A549 (cell line): ENCODE measurements around the gene KRTAP16-1. TPM values are rescaled to one million over a fixed set of nuclear protein-coding genes. Genes with fewer than 3 reads are reported as not detected.

Source experiments
- ATAC-seq, 2 experiments: fragments of 200-7000 bp in 1 of 2; fragments of >200 bp in 1 of 2; cut with Nextera tagmentation in 1 of 2; cut with Tn5 transposase in 1 of 2; 3 replicates each; pipeline versions ENCODE4 v1.8.0 to v1.9.1; 2018 to 2020; ENCODE audit warnings: mild to moderate bottlenecking in 1 of 2, moderate library complexity in 1 of 2
- CTCF ChIA-PET: fragments of 300-600 bp; sonication (Branson Sonifier 250); formaldehyde crosslinking; extraction: SDS; loops from one replicate; lab custom pipeline; 2021; ENCODE audit warnings: antibody characterized with exemption, inconsistent platforms; lab: Yijun Ruan, JAX
- POLR2A ChIA-PET: fragments of 350-600 bp; formaldehyde crosslinking; extraction: SDS; loops from one replicate; lab custom pipeline; 2021; ENCODE audit warnings: antibody characterized with exemption, inconsistent platforms; lab: Yijun Ruan, JAX
- DNase-seq, 2 experiments: peaks; one replicate each; pipeline versions ENCODE4 v3.0.0 to v3.0.0-alpha.2; 2011 to 2016; ENCODE audit warnings: low read depth in 1 of 2, low spot score in 1 of 2
- FAIRE-seq: peaks from 2 replicates; lab custom pipeline; 2011; peaks lifted over from hg19 to GRCh38; lab: Jason Lieb, UNC
- H3K27ac ChIP-seq, 2 experiments: fragments of >200 bp; sonication (Bioruptor Twin); formaldehyde crosslinking; 3 replicates each; pipeline ENCODE4 v1.5.1; 2016 to 2017
- H3K4me1 ChIP-seq: fragments of >200 bp; sonication (Bioruptor Twin); formaldehyde crosslinking; 3 replicates; pipeline ENCODE4 v1.6.1; 2016
- H3K4me2 ChIP-seq: fragments of >200 bp; sonication (Bioruptor Twin); formaldehyde crosslinking; 3 replicates; pipeline ENCODE4 v1.6.1; 2016
- H3K4me3 ChIP-seq: fragments of >200 bp; sonication (Bioruptor Twin); formaldehyde crosslinking; 3 replicates; pipeline ENCODE4 v1.5.1; 2016
- H3K9me3 ChIP-seq: fragments of >200 bp; sonication (Bioruptor Twin); formaldehyde crosslinking; 3 replicates; pipeline ENCODE4 v1.6.1; 2016
- CBX2 ChIP-seq: fragments of 200-600 bp; sonication (generic); IDR thresholded peaks from 2 replicates; pipeline ENCODE4 v1.6.1; 2016; ENCODE audit warnings: low read depth, mild to moderate bottlenecking, borderline replicate concordance
- CHD2 ChIP-seq: fragments of 150-350 bp; IDR thresholded peaks from 2 replicates; pipeline ENCODE4 v1.6.1; 2014; ENCODE audit warnings: low read length; ENCODE audit not compliant: partially characterized antibody
- FOSB ChIP-seq: fragments of 250-450 bp; sonication (Bioruptor Pico); IDR thresholded peaks from 2 replicates; pipeline ENCODE4 v1.5.0; 2020; ENCODE audit warnings: mild to moderate bottlenecking, moderate library complexity
- HOXB13 ChIP-seq: fragments of 250-450 bp; sonication (Bioruptor Pico); IDR thresholded peaks from 2 replicates; pipeline ENCODE4 v1.5.0; 2020; ENCODE audit warnings: low read depth, mild to moderate bottlenecking, moderate library complexity
- JUN ChIP-seq, 2 experiments: fragments of >200 bp; sonication (Bioruptor Twin); formaldehyde crosslinking; IDR thresholded peaks; 2 replicates in 1 of 2; 3 replicates in 1 of 2; pipeline ENCODE4 v1.6.1; 2016 to 2017
- KDM1A ChIP-seq: fragments of 200-600 bp; sonication (generic); IDR thresholded peaks from 2 replicates; pipeline ENCODE4 v1.6.1; 2016; ENCODE audit warnings: low read depth, mild to moderate bottlenecking
- KDM5A ChIP-seq: fragments of 200-600 bp; sonication (generic); IDR thresholded peaks from 2 replicates; pipeline ENCODE4 v1.6.1; 2016; ENCODE audit warnings: antibody characterized with exemption, mild to moderate bottlenecking
- NPAS2 ChIP-seq: fragments of 250-450 bp; sonication (Bioruptor Pico); IDR thresholded peaks from 2 replicates; pipeline ENCODE4 v1.8.0; 2022; ENCODE audit warnings: mild to moderate bottlenecking, moderate library complexity, borderline replicate concordance
- NR3C1 ChIP-seq: fragments of >200 bp; sonication (Bioruptor Twin); formaldehyde crosslinking; IDR thresholded peaks from 3 replicates; pipeline ENCODE4 v1.6.1; 2017
- POLR2AphosphoS2 ChIP-seq: conservative IDR thresholded peaks from 2 replicates; pipeline ENCODE4 v1.6.1; 2012; ENCODE audit warnings: low read length, improper control_type of control experiment, inconsistent platforms
- RAD21 ChIP-seq, 2 experiments: fragments of >200 bp in 1 of 2; sonication (Bioruptor Twin) in 1 of 2; formaldehyde crosslinking in 1 of 2; IDR thresholded peaks in 1 of 2; conservative IDR thresholded peaks in 1 of 2; 2 replicates in 1 of 2; 3 replicates in 1 of 2; pipeline ENCODE4 v1.6.1; 2012 to 2018; ENCODE audit warnings: inconsistent platforms in 1 of 2
- RCOR1 ChIP-seq: fragments of 150-350 bp; IDR thresholded peaks from 2 replicates; pipeline ENCODE4 v1.6.1; 2014; ENCODE audit warnings: antibody characterized with exemption, low read length, low read depth
- RFX5 ChIP-seq: fragments of 450-650 bp; IDR thresholded peaks from 2 replicates; pipeline ENCODE4 v1.7.1; 2014; ENCODE audit warnings: antibody characterized with exemption, mild to moderate bottlenecking, moderate library complexity
- SMC3 ChIP-seq: fragments of >200 bp; sonication (Bioruptor Twin); formaldehyde crosslinking; IDR thresholded peaks from 3 replicates; pipeline ENCODE4 v1.6.1; 2018; ENCODE audit warnings: inconsistent platforms
- ZC3H11A ChIP-seq: fragments of 450-650 bp; IDR thresholded peaks from 2 replicates; pipeline ENCODE4 v1.6.1; 2014; ENCODE audit warnings: antibody characterized with exemption, mild to moderate bottlenecking
- ZFP36 ChIP-seq: fragments of 450-650 bp; IDR thresholded peaks from 2 replicates; pipeline ENCODE4 v1.6.1; 2014; ENCODE audit warnings: borderline replicate concordance; ENCODE audit not compliant: partially characterized antibody
- WGBS: methylation state at CpG from one replicate; pipeline ENCODE4 v1.1.6; 2017; ENCODE audit errors: missing lambda C conversion rate; 5-methylcytosine and 5-hydroxymethylcytosine counted together
- polyA plus RNA-seq, 4 experiments: library from polyadenylated mRNA; depleted of rRNA in 3 of 4; stranded (reverse); fragments of >200 nt; fragmentation: RNase III in 1 of 4; extraction: RNeasy Plus Mini Kit Qiagen cat#74134 plus additional on column Dnase treatment in 1 of 4; gene quantifications; 2 replicates in 3 of 4; 3 replicates in 1 of 4; pipeline ENCODE4 v1.2.3, GENCODE V29; 2011 to 2017
- TF ChIP-seq, protein P1 (sequence below): fragments of >200 bp; sonication (Bioruptor Twin); formaldehyde crosslinking; IDR thresholded peaks from 3 replicates; pipeline ENCODE4 v1.5.1; 2016
- TF ChIP-seq, protein P2 (sequence below): fragments of >200 bp; sonication (Bioruptor Twin); formaldehyde crosslinking; IDR thresholded peaks from 2 replicates; pipeline ENCODE4 v1.6.1; 2016
- TF ChIP-seq, protein P3 (sequence below): fragments of >200 bp; sonication (Bioruptor Twin); formaldehyde crosslinking; IDR thresholded peaks from 3 replicates; pipeline ENCODE4 v1.6.1; 2016
- TF ChIP-seq, protein P4 (sequence below): fragments of 250-450 bp; sonication (Bioruptor Pico); IDR thresholded peaks from 2 replicates; pipeline ENCODE4 v1.5.0; 2021; ENCODE audit warnings: mild to moderate bottlenecking, moderate library complexity, borderline replicate concordance

KRTAP16-1 gene
- polyA plus RNA-seq, 2 of the 4 experiments (the other 2 are of a cell fraction): not detected

DNA sequence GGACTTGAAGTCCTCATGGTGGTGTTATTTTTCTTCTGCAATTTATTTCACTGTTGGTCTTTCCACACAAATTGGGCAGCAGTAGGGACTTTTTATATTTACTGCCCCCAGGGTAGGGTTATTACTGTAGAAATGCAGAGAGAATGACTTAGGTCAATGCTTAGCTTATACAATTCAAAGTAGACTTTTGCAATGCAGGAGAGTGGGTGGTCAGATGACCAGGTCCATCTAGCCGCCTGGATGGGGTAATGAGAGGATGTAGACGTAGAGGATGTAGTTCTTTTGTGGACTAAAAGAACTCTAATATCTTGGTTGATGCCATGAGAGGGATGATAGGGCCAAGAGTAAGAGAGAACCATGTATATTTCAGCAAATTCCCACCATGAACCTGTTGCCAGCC lies 9.1 kb upstream of the KRTAP16-1 start (continued):
- no peak for TF ChIP-seq HOXB13 (CRISPR knock-in tag)

DNA sequence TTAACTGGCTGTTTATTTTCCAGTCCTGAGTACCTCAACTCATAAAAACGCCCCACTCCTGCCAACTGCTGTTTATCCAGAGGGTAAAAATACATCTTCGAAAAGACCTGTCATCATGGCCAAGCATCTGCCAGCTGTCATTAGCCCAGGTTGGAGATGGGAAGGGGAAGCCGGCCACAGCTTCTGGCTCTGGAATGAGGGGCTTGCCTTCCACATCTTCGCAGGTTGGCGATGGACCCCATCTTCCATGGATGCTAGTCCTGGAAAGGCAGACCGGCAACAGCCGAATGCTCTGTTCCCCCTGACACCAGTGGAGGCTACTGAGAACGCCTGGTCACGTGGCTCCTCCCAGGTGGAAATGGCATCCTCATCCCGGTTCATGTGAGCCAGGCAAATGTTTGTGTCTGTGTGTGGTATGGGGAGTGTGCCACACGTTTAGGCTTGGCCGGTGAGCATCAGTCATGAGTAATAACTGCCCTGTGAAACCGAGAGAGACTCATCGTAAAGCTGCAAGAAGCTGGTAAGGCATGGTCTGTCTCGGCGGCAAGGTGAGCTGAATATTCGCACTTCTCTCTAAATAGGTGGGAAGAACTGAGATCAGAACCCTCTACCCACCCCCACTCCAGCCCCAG lies 6.8 kb upstream of the KRTAP16-1 start:
- TF ChIP-seq KDM5A (no peak), ZC3H11A (no peak), KDM1A (no peak), SMC3 (no peak), CBX2 (no peak), RCOR1 (no peak), JUN (IDR thresholded peaks at IDR 0.05) (no peak), RAD21 (conservative IDR thresholded peaks at IDR 0.05 in 1 of 2, IDR thresholded peaks at IDR 0.05 in 1 of 2) (no peak), RFX5 (no peak)
- TF ChIP-seq, protein P1, sequence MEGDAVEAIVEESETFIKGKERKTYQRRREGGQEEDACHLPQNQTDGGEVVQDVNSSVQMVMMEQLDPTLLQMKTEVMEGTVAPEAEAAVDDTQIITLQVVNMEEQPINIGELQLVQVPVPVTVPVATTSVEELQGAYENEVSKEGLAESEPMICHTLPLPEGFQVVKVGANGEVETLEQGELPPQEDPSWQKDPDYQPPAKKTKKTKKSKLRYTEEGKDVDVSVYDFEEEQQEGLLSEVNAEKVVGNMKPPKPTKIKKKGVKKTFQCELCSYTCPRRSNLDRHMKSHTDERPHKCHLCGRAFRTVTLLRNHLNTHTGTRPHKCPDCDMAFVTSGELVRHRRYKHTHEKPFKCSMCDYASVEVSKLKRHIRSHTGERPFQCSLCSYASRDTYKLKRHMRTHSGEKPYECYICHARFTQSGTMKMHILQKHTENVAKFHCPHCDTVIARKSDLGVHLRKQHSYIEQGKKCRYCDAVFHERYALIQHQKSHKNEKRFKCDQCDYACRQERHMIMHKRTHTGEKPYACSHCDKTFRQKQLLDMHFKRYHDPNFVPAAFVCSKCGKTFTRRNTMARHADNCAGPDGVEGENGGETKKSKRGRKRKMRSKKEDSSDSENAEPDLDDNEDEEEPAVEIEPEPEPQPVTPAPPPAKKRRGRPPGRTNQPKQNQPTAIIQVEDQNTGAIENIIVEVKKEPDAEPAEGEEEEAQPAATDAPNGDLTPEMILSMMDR: no peak
- TF ChIP-seq, protein P2, sequence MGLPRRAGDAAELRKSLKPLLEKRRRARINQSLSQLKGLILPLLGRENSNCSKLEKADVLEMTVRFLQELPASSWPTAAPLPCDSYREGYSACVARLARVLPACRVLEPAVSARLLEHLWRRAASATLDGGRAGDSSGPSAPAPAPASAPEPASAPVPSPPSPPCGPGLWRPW: no peak
- Histone ChIP-seq H3K4me1 (no peaks in the 10 kb centered on the region), H3K4me2 (no peak overlapping the region), H3K27ac (no peak overlapping the region), H3K9me3 (peaks cover 15% of the 10 kb centered on the region), H3K4me3 (no peak overlapping the region)
- ATAC-seq: no peak
- 68% methylated on average over 17 of the region's 17 CpGs for WGBS
- ChIA-PET CTCF (interaction anchor here (0.6 to 4.3 kb wide), 6 partner anchors 13 to 682 kb away, joined by 3 to 25 read pairs (median 4); no protein-coding TSS in a partner anchor), POLR2A (no interaction called here)
- no peak for DNase-seq
- FAIRE-seq: no peak

DNA sequence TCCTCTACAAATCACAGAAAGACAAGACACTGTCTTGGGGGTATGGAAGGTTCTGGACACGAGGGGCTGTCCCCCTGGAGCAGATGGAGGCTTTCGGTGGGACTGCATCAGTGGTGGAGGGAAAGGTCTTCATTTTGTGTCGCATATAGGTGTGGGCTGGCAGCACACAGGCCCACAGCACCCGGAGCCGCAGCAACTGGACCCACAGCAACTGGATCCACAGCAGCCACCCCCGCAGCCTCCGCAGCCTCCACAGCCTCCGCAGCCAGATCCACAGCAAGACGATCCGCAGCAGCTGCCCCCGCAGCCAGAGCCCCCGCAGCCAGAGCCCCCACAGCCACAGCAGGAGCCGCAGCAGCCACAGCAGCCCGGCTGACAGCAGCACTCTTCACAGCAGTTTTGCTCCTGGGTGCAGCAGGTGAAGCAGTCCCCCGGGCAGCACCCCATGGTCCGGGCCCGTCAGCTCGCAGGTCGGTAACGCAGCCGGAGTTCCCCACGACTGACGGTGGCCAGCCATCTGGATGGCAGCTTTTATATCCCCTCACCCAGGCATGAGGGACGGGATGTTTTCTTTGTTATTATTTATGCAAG lies 6.2 kb upstream of the KRTAP16-1 start, which contains the start of gene KRTAP17-1:
Gene KRTAP17-1, minus strand, starts transcription at position 507 of the 591 bp plus-strand sequence. Its CDS starts 60 bp downstream, at position 447.
- no peak for TF ChIP-seq NPAS2 (CRISPR knock-in tag)
- TF ChIP-seq NR3C1: no peak
- TF ChIP-seq FOSB (CRISPR knock-in tag): no peak
- TF ChIP-seq, protein P1: no peak
- TF ChIP-seq, protein P3, sequence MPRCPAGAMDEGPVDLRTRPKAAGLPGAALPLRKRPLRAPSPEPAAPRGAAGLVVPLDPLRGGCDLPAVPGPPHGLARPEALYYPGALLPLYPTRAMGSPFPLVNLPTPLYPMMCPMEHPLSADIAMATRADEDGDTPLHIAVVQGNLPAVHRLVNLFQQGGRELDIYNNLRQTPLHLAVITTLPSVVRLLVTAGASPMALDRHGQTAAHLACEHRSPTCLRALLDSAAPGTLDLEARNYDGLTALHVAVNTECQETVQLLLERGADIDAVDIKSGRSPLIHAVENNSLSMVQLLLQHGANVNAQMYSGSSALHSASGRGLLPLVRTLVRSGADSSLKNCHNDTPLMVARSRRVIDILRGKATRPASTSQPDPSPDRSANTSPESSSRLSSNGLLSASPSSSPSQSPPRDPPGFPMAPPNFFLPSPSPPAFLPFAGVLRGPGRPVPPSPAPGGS: no peak
- TF ChIP-seq POLR2AphosphoS2: no peak
- no peak for TF ChIP-seq ZFP36
- TF ChIP-seq CHD2: no peak
- TF ChIP-seq, protein P4, sequence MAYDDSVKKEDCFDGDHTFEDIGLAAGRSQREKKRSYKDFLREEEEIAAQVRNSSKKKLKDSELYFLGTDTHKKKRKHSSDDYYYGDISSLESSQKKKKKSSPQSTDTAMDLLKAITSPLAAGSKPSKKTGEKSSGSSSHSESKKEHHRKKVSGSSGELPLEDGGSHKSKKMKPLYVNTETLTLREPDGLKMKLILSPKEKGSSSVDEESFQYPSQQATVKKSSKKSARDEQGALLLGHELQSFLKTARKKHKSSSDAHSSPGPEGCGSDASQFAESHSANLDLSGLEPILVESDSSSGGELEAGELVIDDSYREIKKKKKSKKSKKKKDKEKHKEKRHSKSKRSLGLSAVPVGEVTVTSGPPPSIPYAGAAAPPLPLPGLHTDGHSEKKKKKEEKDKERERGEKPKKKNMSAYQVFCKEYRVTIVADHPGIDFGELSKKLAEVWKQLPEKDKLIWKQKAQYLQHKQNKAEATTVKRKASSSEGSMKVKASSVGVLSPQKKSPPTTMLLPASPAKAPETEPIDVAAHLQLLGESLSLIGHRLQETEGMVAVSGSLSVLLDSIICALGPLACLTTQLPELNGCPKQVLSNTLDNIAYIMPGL: no peak
- ChIA-PET CTCF (interaction anchor here (0.6 to 4.3 kb wide), 5 partner anchors 13 to 682 kb away, joined by 4 to 25 read pairs (median 10); no protein-coding TSS in a partner anchor), POLR2A (no interaction called here)
- 78% methylated on average over 17 of the region's 24 CpGs for WGBS
- ATAC-seq: no peak
- H3K4me1 ChIP-seq: no peaks in the 10 kb centered on the region
- H3K4me2 ChIP-seq: no peak within 1 kb of the TSS
- no peak within 1 kb of the TSS for H3K27ac ChIP-seq
- no peak for DNase-seq
- FAIRE-seq: no peak
- H3K4me3 ChIP-seq: no peak within 1 kb of the TSS
- peaks cover 9% of the 10 kb centered on the region for H3K9me3 ChIP-seq
